Testis (tissue), 3 donors: ENCODE data around the gene INHBA. TPM values are rescaled to one million over a fixed set of nuclear protein-coding genes. Genes with fewer than 3 reads are reported as not detected.

Source experiments
- DNase-seq: peaks from one replicate; pipeline ENCODE4 v3.0.0-alpha.2; 2019
- H3K27ac ChIP-seq, 2 donors: fragments of 200-600 bp; sonication (generic); one replicate each; pipeline ENCODE4 v1.5.1; 2019
- H3K27me3 ChIP-seq: fragments of 200-600 bp; sonication (generic); one replicate; pipeline ENCODE4 v1.5.1; 2019
- H3K36me3 ChIP-seq: fragments of 200-600 bp; sonication (generic); one replicate; pipeline ENCODE4 v1.5.1; 2017; ENCODE audit warnings: low read depth; ENCODE audit errors: missing control alignments
- H3K4me1 ChIP-seq: fragments of 200-600 bp; sonication (generic); one replicate; pipeline ENCODE4 v1.5.1; 2019
- H3K4me3 ChIP-seq, 2 donors: fragments of 200-600 bp; sonication (generic); one replicate each; pipeline ENCODE4 v1.5.1; 2017 to 2019
- H3K9me3 ChIP-seq: fragments of 200-600 bp; sonication (generic); one replicate; pipeline ENCODE4 v1.5.1; 2017
- CTCF ChIP-seq, 3 experiments: fragments of 450-650 bp in 2 of 3; fragments of 200-600 bp in 1 of 3; sonication (generic) in 1 of 3; IDR thresholded peaks; one replicate each; pipeline ENCODE4 v1.5.1; 2016 to 2019; ENCODE audit warnings: antibody characterized with exemption in 3 of 3, mild to moderate bottlenecking in 2 of 3, moderate library complexity in 1 of 3
- POLR2A ChIP-seq: fragments of 450-650 bp; IDR thresholded peaks from one replicate; pipeline ENCODE4 v1.6.1; 2017; ENCODE audit warnings: antibody characterized with exemption, mild to moderate bottlenecking, moderate library complexity
- WGBS, 2 donors: methylation state at CpG; one replicate each; pipeline ENCODE4 v1.1.5; 2018; 5-methylcytosine and 5-hydroxymethylcytosine counted together
- intact Hi-C: fragments of 100-400 bp; cut with DNase I; formaldehyde crosslinking; loops from one replicate; pipeline ENCODE4 v1.15.1; 2023; ENCODE audit warnings: low total_unique reads
- polyA plus RNA-seq: library from polyadenylated mRNA; stranded (reverse); fragments of 350-450 nt; fragmentation: Illumina TruSeq; extraction: RNeasy Lipid Tissue Mini Kit (QIAGEN cat#74804); gene quantifications from one replicate; pipeline ENCODE4 v1.2.3, GENCODE V29; 2014; ENCODE audit warnings: low read depth, low replicate concordance; ENCODE audit not compliant: insufficient read depth
- total RNA-seq, 2 donors: library from RNA; depleted of rRNA; stranded (reverse); fragments of >200 nt; gene quantifications; one replicate each; pipeline ENCODE4 v1.2.3, GENCODE V29; 2016

The INHBA gene
- total and polyA plus RNA-seq, 3 donors from 2014 or later = 2.5 to 8.0 (median 5.7) TPM

GRCh38 chr7:41701068-41701941 is 1.6 kb downstream of the INHBA start:
- TF ChIP-seq CTCF (IDR thresholded peaks at IDR 0.05) = no peak
- no peak for TF ChIP-seq POLR2A
- H3K4me3 ChIP-seq = no peak overlapping the region

GRCh38 chr7:41700044-41700471 is 2.8 kb downstream of the INHBA start:
- peak overlapping the region; percentile 54 to 57 for H3K4me3 ChIP-seq
- peak overlapping the region; percentile 51 to 82 for H3K27ac ChIP-seq
- DNase-seq = no peak
- no peaks in the 10 kb centered on the region for H3K9me3 ChIP-seq
- no peaks in the 10 kb centered on the region for H3K36me3 ChIP-seq
- H3K4me1 ChIP-seq = peaks cover 4% of the 10 kb centered on the region
- 1 to 7% methylated on average over 18 of the region's 18 CpGs for WGBS, 2 donors
- intact Hi-C loops = no loop called here
- H3K27me3 ChIP-seq = no peaks in the 10 kb centered on the region
- TF ChIP-seq CTCF (IDR thresholded peaks at IDR 0.05) = no peak
- TF ChIP-seq POLR2A = no peak

More at GRCh38 chr7:41701068-41701941, 1.6 kb downstream of the INHBA start:
- Histone ChIP-seq H3K27me3 (no peaks in the 10 kb centered on the region), H3K9me3 (no peaks in the 10 kb centered on the region), H3K27ac (peak overlapping the region in 1 of 2 donors; percentile 52), H3K4me1 (peaks cover 6% of the 10 kb centered on the region), H3K36me3 (no peaks in the 10 kb centered on the region)
- DNase-seq = no peak
- intact Hi-C loops = no loop called here
- 20 to 36% methylated on average over 13 of the region's 13 CpGs for whole genome bisulfite sequencing, 2 donors

- Histone ChIP-seq H3K4me1 (peaks cover 4% of the 10 kb centered on the region), H3K27me3 (no peaks in the 10 kb centered on the region), H3K4me3 (peak overlapping the region; percentile 54 to 57), H3K9me3 (no peaks in the 10 kb centered on the region), H3K27ac (peak overlapping the region; percentile 51 to 82), H3K36me3 (no peaks in the 10 kb centered on the region)
- TF ChIP-seq CTCF (IDR thresholded peaks at IDR 0.05) (no peak), POLR2A (no peak)
- 1 to 6% methylated on average over 12 of the region's 12 CpGs for WGBS, 2 donors
- DNase-seq = no peak
- intact Hi-C loops = no loop called here
Measured at GRCh38 chr7:41699516-41699915, 3.4 kb downstream of the INHBA start.

- Histone ChIP-seq H3K4me3 (peak overlapping the region; percentile 54 to 57), H3K4me1 (peaks cover 4% of the 10 kb centered on the region), H3K9me3 (no peaks in the 10 kb centered on the region), H3K27ac (peak overlapping the region in 1 of 2 donors; percentile 82), H3K36me3 (no peaks in the 10 kb centered on the region), H3K27me3 (no peaks in the 10 kb centered on the region)
- no peak for DNase-seq
- TF ChIP-seq POLR2A = no peak
- TF ChIP-seq CTCF (IDR thresholded peaks at IDR 0.05) = no peak
- 52 to 57% methylated on average over 4 of the region's 4 CpGs for WGBS, 2 donors
- intact Hi-C loops = no loop called here
Measured at GRCh38 chr7:41698726-41699125, 4.2 kb downstream of the INHBA start.
